BLaER1 (cell line): Measurements from ENCODE around the gene PLK5.

Experiments used
- H3K27ac ChIP-seq: shearing (Covaris generic); formaldehyde crosslinking; 2 replicates; pipeline ENCODE4 v1.8.1; 2022
- H3K27me3 ChIP-seq: shearing (Covaris generic); formaldehyde crosslinking; 2 replicates; pipeline ENCODE4 v1.8.1; 2022
- H3K36me3 ChIP-seq: shearing (Covaris generic); formaldehyde crosslinking; 2 replicates; pipeline ENCODE4 v1.8.1; 2022
- H3K4me1 ChIP-seq: shearing (Covaris generic); formaldehyde crosslinking; 2 replicates; pipeline ENCODE4 v1.8.1; 2022
- H3K4me2 ChIP-seq: shearing (Covaris generic); formaldehyde crosslinking; 2 replicates; pipeline ENCODE4 v1.8.1; 2022
- H3K4me3 ChIP-seq: shearing (Covaris generic); formaldehyde crosslinking; 2 replicates; pipeline ENCODE4 v1.8.1; 2022
- H3K9ac ChIP-seq: shearing (Covaris generic); formaldehyde crosslinking; 2 replicates; pipeline ENCODE4 v1.8.1; 2022
- H3K9me3 ChIP-seq: shearing (Covaris generic); formaldehyde crosslinking; 2 replicates; pipeline ENCODE4 v1.8.1; 2022
- H4K20me1 ChIP-seq: shearing (Covaris generic); formaldehyde crosslinking; 2 replicates; pipeline ENCODE4 v1.8.1; 2022
- Cebpa-rat ChIP-seq: shearing (Covaris generic); IDR thresholded peaks from 2 replicates; pipeline ENCODE4 v1.8.1; 2022

PLK5 gene

DNA sequence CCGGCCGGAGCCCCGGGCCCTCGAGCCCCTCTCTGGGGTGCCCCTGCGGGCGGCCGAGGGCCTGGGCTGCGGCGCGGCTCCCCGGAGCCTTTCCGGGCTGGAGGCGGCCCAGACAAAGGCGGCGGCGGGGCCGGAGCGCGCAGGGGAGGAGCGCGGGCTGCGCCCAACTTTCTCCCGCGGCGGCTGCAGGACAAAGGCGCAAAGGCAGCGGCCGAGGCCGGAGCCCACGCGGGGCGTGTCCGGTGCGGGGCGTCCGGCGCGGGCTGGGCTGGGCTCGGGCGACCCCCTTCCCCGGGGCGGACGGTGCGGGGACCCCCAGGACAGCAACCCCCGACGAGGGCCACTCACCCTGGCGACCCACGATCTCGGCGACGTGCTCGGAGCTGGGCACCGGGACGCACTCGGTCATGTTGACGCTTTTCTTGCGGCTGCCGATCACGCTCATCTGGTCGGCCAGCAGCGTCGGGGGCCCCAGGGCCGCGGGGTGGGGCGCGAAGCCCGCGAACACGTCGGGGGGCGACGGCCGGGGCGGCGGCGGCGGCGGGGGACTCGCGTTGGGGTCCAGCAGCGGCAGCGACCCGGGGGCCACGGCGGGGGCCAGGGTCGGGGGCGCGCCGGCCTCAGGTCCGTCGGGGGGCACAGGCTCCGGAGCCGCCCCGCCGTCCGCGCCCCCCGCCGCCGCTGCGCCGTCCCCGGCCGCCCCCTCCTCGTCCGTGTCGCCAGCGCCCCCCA lies 43.4 kb downstream of the PLK5 start:
- Histone ChIP-seq H4K20me1 (peaks cover 50% of the 10 kb centered on the region), H3K9ac (peak overlapping the region; percentile 99), H3K27me3 (no peaks in the 10 kb centered on the region), H3K27ac (peak overlapping the region; percentile 95), H3K36me3 (peaks cover 35% of the 10 kb centered on the region), H3K4me1 (peaks cover 58% of the 10 kb centered on the region), H3K9me3 (no peaks in the 10 kb centered on the region), H3K4me2 (peak overlapping the region; percentile 95), H3K4me3 (peak overlapping the region; percentile 98)
- TF ChIP-seq Cebpa-rat: no peak

DNA sequence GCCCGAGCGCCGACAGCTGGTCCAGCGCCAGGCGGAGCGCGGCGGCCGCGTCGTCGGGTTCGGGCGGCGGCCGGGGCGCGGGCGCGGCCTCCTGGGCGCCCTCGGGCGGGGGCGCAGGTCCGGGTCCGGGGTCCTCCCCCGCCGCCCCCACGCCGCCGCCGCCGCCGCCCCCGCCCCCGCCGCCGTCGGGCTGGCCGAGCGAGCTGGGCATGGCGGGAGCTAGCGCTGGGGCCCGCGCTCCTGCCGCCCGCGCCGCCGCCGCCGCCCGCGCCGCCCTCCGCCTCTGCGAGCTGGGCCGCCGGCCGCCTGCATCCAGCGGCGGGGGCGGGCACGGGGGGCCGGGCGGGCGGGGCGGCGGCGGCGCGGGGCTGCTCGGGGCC lies 44.0 kb downstream of the PLK5 start:
- H3K9ac ChIP-seq: peak overlapping the region; percentile 99
- H3K4me3 ChIP-seq: peak overlapping the region; percentile 98
- H3K36me3 ChIP-seq: peaks cover 29% of the 10 kb centered on the region
- H3K27me3 ChIP-seq: no peaks in the 10 kb centered on the region
- H3K4me1 ChIP-seq: peaks cover 58% of the 10 kb centered on the region
- H4K20me1 ChIP-seq: peaks cover 44% of the 10 kb centered on the region
- TF ChIP-seq Cebpa-rat: no peak
- H3K27ac ChIP-seq: peak overlapping the region; percentile 95
- no peaks in the 10 kb centered on the region for H3K9me3 ChIP-seq
- peak overlapping the region; percentile 95 for H3K4me2 ChIP-seq

DNA sequence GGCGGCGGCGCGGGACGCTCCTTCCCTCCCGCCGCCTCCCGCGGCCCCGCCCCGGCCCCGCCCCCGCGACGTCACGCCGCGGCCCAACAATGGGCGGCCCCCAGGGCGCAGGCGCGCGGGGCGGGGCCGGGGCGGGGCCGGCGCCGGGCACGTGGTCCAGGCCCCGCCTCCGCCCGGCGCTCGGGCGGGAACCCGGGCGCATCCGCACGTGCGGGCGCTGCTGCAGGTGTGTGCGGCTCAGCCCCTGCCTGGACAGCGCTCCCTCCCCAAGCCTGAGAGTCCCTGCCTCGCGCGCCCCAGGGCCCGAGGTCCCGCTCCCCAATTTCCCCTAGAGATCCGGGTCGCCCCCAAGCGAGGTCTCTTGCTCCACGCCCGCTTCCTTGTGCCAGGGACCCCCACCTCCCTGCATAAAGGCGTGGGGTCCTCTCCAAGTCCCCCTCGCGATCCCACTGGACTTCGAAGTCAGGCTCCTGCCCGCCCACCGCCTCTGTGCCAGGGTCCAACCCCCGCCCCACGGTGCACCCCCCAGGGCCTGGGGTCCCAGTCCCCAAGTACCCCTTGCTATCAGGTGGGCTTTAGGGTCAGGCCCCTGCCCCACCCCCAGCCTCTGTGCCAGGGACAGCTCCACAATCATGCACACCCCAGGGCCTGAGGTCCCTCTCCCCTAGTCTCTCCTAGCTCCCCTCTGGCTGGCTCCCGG lies 44.6 kb downstream of the PLK5 start, which contains the start of gene MEX3D:
Gene MEX3D (minus strand): TSS at position 6 of the 700 bp plus-strand sequence. CDS start 267 bp downstream, outside the sequence.
- Histone ChIP-seq H3K9me3 (no peaks in the 10 kb centered on the region), H3K4me1 (peaks cover 54% of the 10 kb centered on the region), H4K20me1 (peaks cover 38% of the 10 kb centered on the region), H3K27ac (peak within 1 kb of the TSS; percentile 95), H3K4me3 (peak within 1 kb of the TSS; percentile 98), H3K27me3 (no peaks in the 10 kb centered on the region), H3K36me3 (peaks cover 23% of the 10 kb centered on the region), H3K9ac (peak within 1 kb of the TSS; percentile 99), H3K4me2 (peak within 1 kb of the TSS; percentile 95)
- no peak for TF ChIP-seq Cebpa-rat

DNA sequence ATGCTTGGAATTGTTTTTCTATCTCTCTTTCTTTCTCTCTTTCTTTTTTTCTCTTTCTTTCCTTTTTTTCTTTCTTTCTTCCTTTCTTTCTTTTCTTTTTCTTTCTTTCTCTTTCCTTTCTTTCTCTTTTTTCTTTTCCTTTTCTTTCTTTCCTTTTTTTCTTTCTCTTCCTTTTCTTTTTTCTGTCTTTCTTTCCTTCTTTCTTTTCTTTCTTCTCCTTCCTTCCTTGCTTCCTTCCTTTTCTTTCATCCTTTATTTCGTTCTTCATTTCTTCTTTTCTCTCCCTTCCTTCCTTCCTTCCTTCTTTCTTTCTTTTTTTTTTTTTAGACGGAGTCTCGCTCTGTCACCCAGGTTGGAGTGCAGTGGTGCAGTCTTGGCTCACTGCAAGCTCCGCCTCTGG lies 46.1 kb downstream of the PLK5 start:
- H3K27ac ChIP-seq: no peak overlapping the region; the same call in 1 of the 2 replicates
- peaks cover 32% of the 10 kb centered on the region for H4K20me1 ChIP-seq
- H3K9me3 ChIP-seq: no peaks in the 10 kb centered on the region
- H3K36me3 ChIP-seq: peaks cover 19% of the 10 kb centered on the region; the same call in 1 of the 2 replicates
- H3K4me3 ChIP-seq: no peak overlapping the region
- no peak overlapping the region for H3K9ac ChIP-seq
- no peak for TF ChIP-seq Cebpa-rat
- peak overlapping the region; percentile 85 for H3K4me2 ChIP-seq
- no peaks in the 10 kb centered on the region for H3K27me3 ChIP-seq
- peaks cover 46% of the 10 kb centered on the region for H3K4me1 ChIP-seq

DNA sequence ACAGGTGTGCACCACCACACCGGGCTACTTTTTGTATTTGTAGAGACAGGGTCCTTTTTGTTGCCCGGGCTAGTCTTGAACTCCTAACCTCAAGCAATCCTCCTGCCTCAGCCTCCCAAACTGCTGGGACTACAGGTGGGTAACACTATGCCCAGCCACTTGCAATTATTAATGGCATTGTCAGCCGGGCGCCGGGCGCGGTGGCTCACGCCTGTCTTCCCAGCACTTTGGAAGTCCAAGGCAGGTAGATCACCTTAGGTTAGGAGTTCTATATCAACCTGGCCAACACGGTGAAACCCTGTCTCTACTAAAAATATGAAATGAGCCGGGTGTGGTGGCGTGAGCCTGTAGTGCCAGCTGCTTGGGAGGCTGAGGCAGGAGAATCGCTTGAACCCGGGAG lies 47.0 kb downstream of the PLK5 start:
- TF ChIP-seq Cebpa-rat: no peak
- no peak overlapping the region for H3K4me2 ChIP-seq
- peaks cover 38% of the 10 kb centered on the region for H3K4me1 ChIP-seq
- H3K9ac ChIP-seq: no peak overlapping the region
- H4K20me1 ChIP-seq: peaks cover 32% of the 10 kb centered on the region
- no peaks in the 10 kb centered on the region for H3K27me3 ChIP-seq
- H3K9me3 ChIP-seq: no peaks in the 10 kb centered on the region
- H3K36me3 ChIP-seq: peaks cover 21% of the 10 kb centered on the region
- H3K4me3 ChIP-seq: no peak overlapping the region
- no peak overlapping the region for H3K27ac ChIP-seq

DNA sequence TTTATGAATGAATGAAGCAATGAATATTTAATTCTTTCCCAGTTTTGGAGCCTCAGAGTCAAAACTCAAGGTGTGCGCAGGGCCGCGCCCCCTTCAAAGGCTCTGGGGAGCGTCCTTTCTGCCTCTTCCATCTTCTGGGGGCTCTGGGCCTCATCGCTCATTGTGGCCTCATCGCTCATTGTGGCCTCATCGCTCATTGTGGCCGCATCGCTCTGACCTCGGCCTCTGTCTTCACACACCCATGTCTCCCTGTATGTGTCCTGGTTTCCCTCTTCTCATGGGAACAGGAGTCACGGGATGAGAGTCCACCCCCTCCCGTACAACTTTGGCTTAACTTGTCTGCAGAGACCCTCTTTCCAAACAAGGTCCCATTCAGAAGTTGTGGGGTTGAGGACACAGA lies 47.5 kb downstream of the PLK5 start:
- Histone ChIP-seq H3K27ac (no peak overlapping the region), H3K4me2 (no peak overlapping the region), H3K4me3 (no peak overlapping the region), H3K9ac (no peak overlapping the region), H4K20me1 (peaks cover 32% of the 10 kb centered on the region), H3K4me1 (peaks cover 33% of the 10 kb centered on the region), H3K36me3 (peaks cover 25% of the 10 kb centered on the region), H3K9me3 (no peaks in the 10 kb centered on the region), H3K27me3 (no peaks in the 10 kb centered on the region)
- no peak for TF ChIP-seq Cebpa-rat

DNA sequence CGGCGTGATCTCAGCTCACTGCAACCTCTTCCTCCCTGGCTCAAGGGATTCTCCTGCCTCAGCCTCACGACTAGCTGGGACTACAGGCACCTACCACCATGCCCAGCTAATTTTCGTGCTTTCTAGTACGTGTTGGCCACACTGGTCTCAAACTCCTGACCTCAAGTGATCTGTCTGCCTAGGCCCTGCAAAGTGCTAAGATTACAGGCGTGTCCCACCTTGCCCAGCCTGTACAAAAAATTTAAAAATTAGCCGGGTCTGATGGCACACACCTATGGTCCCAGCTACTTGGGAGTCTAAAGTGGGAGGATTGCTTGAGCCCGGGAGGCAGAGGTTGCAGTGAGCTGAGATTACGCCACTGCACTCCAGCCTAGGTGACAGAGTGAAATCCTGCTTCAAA lies 48.9 kb downstream of the PLK5 start:
- no peak overlapping the region for H3K4me2 ChIP-seq
- TF ChIP-seq Cebpa-rat: no peak
- no peaks in the 10 kb centered on the region for H3K27me3 ChIP-seq
- H3K9me3 ChIP-seq: no peaks in the 10 kb centered on the region
- H4K20me1 ChIP-seq: peaks cover 37% of the 10 kb centered on the region
- no peak overlapping the region for H3K9ac ChIP-seq
- H3K27ac ChIP-seq: no peak overlapping the region
- peaks cover 33% of the 10 kb centered on the region for H3K4me1 ChIP-seq
- H3K36me3 ChIP-seq: peaks cover 39% of the 10 kb centered on the region
- H3K4me3 ChIP-seq: no peak overlapping the region

DNA sequence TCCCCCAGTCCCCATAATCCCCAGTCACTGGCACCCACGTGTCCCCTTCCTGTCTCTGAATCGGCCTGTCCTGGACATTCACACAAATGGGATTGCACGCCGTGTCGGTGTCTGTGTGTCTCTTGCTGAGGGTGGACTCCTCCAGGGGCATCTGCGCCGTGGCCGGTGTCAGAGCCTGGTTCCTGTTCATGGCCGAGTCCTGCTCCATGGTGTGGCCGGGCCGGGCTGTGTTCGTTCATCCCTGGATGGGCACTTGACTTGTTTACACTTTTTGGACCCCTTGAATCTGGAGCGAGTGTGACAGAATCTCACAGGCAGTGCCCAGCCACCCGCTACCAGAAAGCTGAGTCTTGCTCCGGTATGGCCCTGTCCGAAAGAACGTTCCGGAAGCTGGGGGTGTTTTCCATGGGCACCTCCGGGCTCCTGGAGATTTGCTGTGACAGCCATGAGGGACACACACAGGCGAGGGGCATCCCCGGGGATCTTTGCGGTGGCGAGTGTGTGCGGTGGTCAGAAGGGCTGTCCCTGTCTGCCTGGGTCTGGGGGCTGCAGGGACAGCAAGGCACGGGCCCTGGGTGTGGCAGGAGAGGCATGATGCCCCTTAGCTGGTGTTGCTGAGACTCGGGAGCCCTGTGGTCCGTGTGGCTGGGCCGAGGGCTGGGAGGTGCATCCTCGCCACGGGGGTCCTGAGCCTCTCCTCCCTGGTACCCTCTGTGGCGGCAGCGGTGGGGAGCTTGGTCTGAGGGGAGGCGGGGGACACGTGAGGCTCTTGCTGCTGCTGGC lies 50.7 kb downstream of the PLK5 start:
- Histone ChIP-seq H3K4me3 (no peak overlapping the region), H4K20me1 (peaks cover 54% of the 10 kb centered on the region), H3K4me2 (no peak overlapping the region), H3K27ac (no peak overlapping the region), H3K9me3 (no peaks in the 10 kb centered on the region), H3K36me3 (peaks cover 57% of the 10 kb centered on the region), H3K9ac (no peak overlapping the region), H3K27me3 (no peaks in the 10 kb centered on the region), H3K4me1 (peaks cover 20% of the 10 kb centered on the region)
- TF ChIP-seq Cebpa-rat: no peak

DNA sequence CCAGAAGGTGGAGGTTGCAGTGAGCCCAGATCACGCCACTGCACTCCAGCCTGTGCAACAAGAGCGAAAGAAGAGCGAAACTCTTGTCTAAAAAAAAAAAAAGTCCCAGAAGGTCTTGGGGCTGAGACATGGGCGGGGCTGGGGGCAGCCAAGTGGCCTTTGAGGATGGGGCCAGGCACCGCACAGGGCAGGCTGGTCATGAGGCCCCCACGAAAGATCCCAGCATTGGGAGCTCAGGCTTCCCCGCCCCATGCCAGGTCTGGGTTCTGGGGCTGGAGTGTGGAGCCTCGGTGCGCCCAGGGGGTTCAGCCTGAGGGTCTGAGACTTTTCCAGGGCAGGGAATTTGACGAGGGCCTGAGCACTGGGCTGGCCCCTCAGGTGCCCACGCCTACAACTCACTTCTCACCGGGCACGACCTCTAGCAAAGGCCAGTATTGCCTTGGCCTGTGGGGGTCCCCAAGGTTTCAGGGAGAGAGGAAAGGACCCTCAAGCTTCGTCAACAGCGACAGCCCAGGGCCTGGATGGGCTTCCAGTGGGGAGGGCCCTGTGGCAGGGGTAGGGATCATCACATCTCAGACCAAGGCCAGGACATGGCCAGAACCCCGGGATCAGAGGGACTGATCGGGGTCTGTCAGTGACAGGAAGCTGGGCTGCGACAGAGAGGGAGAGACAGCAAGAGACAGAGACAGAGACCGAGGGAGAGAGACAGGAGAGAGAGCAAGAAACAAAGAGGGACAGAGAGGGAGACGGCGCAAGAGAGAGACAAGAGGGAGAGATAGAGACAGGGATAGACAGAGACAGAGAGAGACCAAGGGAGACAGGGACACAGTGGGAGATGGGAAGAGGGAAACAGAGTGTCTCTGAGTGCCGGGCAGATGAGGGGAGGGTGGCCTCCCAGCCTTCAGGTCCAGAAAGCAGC lies 51.7 kb downstream of the PLK5 start:
- TF ChIP-seq Cebpa-rat: no peak
- Histone ChIP-seq H3K9me3 (no peaks in the 10 kb centered on the region), H3K27ac (no peak overlapping the region), H3K4me1 (peaks cover 10% of the 10 kb centered on the region), H3K9ac (no peak overlapping the region), H3K27me3 (no peaks in the 10 kb centered on the region), H4K20me1 (peaks cover 65% of the 10 kb centered on the region), H3K4me2 (no peak overlapping the region), H3K4me3 (no peak overlapping the region), H3K36me3 (peaks cover 67% of the 10 kb centered on the region)
